SK-N-SH (cell line): Measurements from ENCODE around the gene WWOX.

ENCODE experiments used
- JUND ChIP-seq: IDR thresholded peaks from 2 replicates; pipeline ENCODE4 v1.4.0; 2012
- PBX3 ChIP-seq: IDR thresholded peaks from 2 replicates; pipeline ENCODE4; 2012
- POLR2AphosphoS5 ChIP-seq: IDR thresholded peaks from 2 replicates; pipeline ENCODE4 v1.6.1; 2012; ENCODE audit warnings: low read depth, low read length

- no peak for TF ChIP-seq JUND
- no peak for TF ChIP-seq POLR2AphosphoS5
- no peak for TF ChIP-seq PBX3
These were observed 549.1 kb downstream of the WWOX start for GRCh38 chr16:78648517-78648916.
